Measurements from ENCODE around the gene MGAT3.

DNA sequence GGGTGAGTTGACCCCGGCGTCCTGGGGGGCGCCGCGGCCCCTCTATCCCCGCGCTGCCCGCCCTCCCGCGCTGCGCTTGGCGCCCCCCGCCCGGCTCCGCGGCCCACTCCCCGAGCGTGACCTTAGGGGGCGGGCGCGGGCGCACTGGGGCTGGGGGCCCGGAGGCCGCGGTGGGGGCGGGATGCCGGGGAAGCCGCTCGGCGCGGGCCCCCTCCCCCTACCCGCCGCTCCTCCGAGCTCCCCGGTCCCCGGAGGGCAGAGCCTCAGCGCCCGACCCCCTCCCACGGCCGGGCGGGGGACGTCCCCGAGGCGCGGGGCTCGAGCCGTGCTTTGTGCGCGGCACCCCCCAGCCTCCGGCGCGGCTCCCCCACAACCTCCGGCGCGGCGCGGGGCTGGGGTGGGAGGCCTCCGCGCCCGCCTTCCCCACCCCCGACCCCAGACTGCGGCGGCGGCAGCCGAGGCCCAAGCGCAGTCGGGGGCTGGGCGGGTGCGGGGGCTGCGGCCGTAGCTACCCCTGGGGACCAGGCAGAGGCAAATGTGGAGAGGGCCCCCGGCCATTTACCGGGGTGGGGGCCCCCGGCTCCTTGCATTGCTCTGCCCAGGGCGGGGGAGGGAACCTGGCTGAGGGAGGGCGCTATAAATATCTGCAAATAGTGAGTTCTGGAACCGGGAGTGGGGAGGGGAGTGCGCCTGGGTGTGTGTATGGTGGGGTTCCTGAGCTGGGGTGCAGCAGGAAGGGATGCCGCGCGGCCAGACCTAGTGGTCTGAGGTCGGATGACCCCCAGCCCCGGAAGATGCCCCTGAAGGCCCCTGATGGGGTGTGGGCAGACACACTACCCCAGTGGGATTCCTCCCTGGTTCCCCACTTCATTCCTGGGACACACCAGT lies 988 bp downstream of the MGAT3 start:
- TF ChIP-seq, protein P1, sequence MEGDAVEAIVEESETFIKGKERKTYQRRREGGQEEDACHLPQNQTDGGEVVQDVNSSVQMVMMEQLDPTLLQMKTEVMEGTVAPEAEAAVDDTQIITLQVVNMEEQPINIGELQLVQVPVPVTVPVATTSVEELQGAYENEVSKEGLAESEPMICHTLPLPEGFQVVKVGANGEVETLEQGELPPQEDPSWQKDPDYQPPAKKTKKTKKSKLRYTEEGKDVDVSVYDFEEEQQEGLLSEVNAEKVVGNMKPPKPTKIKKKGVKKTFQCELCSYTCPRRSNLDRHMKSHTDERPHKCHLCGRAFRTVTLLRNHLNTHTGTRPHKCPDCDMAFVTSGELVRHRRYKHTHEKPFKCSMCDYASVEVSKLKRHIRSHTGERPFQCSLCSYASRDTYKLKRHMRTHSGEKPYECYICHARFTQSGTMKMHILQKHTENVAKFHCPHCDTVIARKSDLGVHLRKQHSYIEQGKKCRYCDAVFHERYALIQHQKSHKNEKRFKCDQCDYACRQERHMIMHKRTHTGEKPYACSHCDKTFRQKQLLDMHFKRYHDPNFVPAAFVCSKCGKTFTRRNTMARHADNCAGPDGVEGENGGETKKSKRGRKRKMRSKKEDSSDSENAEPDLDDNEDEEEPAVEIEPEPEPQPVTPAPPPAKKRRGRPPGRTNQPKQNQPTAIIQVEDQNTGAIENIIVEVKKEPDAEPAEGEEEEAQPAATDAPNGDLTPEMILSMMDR (conservative IDR thresholded peaks at IDR 0.05; ENCODE audit: low read length): no peak
- no peak for TF ChIP-seq EZH2phosphoT487 (IDR thresholded peaks at IDR 0.05; ENCODE audit: borderline replicate concordance, low read depth, low read length)

Data from OCI-LY7 (cell line).